OCI-LY7 (cell line): ENCODE data around the gene LCE1C. TPM values are rescaled to one million over a fixed set of nuclear protein-coding genes. Genes with fewer than 3 reads are reported as not detected.

Experiments used
- BruUV-seq: library from RNA; stranded (reverse); fragments of 400-500 nt; replicated peaks from 2 replicates; lab custom pipeline; 2021; lab: Mats Ljungman, UMichigan
- CTCF ChIA-PET: fragments of 300-600 bp; sonication (Branson Sonifier 250); formaldehyde crosslinking; loops from one replicate; lab custom pipeline; 2022; ENCODE audit warnings: antibody characterized with exemption; ENCODE audit not compliant: unreplicated experiment; lab: Charles Lee
- POLR2A ChIA-PET: fragments of 300-600 bp; sonication (Branson Sonifier 250); formaldehyde crosslinking; loops from one replicate; lab custom pipeline; 2022; ENCODE audit warnings: antibody characterized with exemption; lab: Charles Lee
- DNase-seq: peaks from one replicate; pipeline ENCODE4 v3.0.0-alpha.2; 2015; ENCODE audit warnings: low spot score
- H2AFZ ChIP-seq: fragments of 200-600 bp; sonication (generic), shearing (Covaris generic); 2 replicates; pipeline ENCODE4 v1.6.1; 2014; ENCODE audit warnings: mild to moderate bottlenecking, antibody characterized with exemption, low read length, moderate library complexity
- H3K27ac ChIP-seq: fragments of 200-600 bp; sonication (generic); 2 replicates; pipeline ENCODE4 v1.5.1; 2014; ENCODE audit warnings: mixed run types, low read depth, mild to moderate bottlenecking, moderate library complexity, low read length, inconsistent platforms; ENCODE audit not compliant: poor library complexity, severe bottlenecking
- H3K36me3 ChIP-seq: fragments of 200-600 bp; sonication (generic); 2 replicates; pipeline ENCODE4 v1.6.1; 2014; ENCODE audit warnings: mild to moderate bottlenecking, antibody characterized with exemption, low read length, moderate library complexity, mixed read lengths; ENCODE audit not compliant: insufficient read depth
- H3K4me1 ChIP-seq: fragments of 200-600 bp; sonication (generic); 2 replicates; pipeline ENCODE4 v1.5.1; 2014; ENCODE audit warnings: mild to moderate bottlenecking, low read length; ENCODE audit not compliant: insufficient read depth, poor library complexity, severe bottlenecking
- H3K4me2 ChIP-seq: fragments of 200-600 bp; sonication (generic); 2 replicates; pipeline ENCODE4 v1.6.1; 2014; ENCODE audit warnings: mild to moderate bottlenecking, low read length
- H3K4me3 ChIP-seq: fragments of 200-600 bp; sonication (generic); 2 replicates; pipeline ENCODE4 v1.5.1; 2014; ENCODE audit warnings: mild to moderate bottlenecking, low read depth, low read length; ENCODE audit not compliant: poor library complexity, severe bottlenecking
- H3K79me2 ChIP-seq: fragments of 200-600 bp; sonication (generic); 2 replicates; pipeline ENCODE4 v1.6.1; 2016; ENCODE audit warnings: low read depth, mild to moderate bottlenecking, low read length, moderate library complexity, mixed read lengths; ENCODE audit not compliant: insufficient read depth
- H3K9me2 ChIP-seq: fragments of 200-600 bp; sonication (generic); 2 replicates; pipeline ENCODE4 v1.6.1; 2016; ENCODE audit warnings: mild to moderate bottlenecking, low read length, mixed read lengths; ENCODE audit not compliant: insufficient read depth
- H3K9me3 ChIP-seq: fragments of 200-600 bp; sonication (generic); 2 replicates; pipeline ENCODE4 v1.6.1; 2014; ENCODE audit warnings: mild to moderate bottlenecking, mixed run types, low read length, mixed read lengths
- H4K20me1 ChIP-seq: fragments of 200-600 bp; sonication (generic); 2 replicates; pipeline ENCODE4 v1.6.1; 2014; ENCODE audit warnings: mild to moderate bottlenecking, antibody characterized with exemption, low read length, moderate library complexity, mixed read lengths; ENCODE audit not compliant: insufficient read depth
- EZH2phosphoT487 ChIP-seq: fragments of 200-600 bp; sonication (generic); IDR thresholded peaks from 2 replicates; pipeline ENCODE4 v1.6.1; 2018; ENCODE audit warnings: low read depth, borderline replicate concordance, mild to moderate bottlenecking, mixed run types, antibody characterized with exemption, low read length, moderate library complexity, mixed read lengths
- intact Hi-C: fragments of 100-400 bp; cut with micrococcal nuclease; formaldehyde crosslinking; loops from one replicate; pipeline ENCODE4 v1.10.0; 2022; ENCODE audit not compliant: unreplicated experiment
- total RNA-seq, 2 experiments: library from RNA; depleted of rRNA in 1 of 2; stranded (reverse); fragments of >200 nt in 1 of 2; shearing (Covaris generic) in 1 of 2; gene quantifications; 2 replicates each; pipeline ENCODE4 v1.2.3, GENCODE V29; 2014 to 2022
- TF ChIP-seq, protein P1 (sequence below): fragments of 200-600 bp; sonication (generic); conservative IDR thresholded peaks from 2 replicates; pipeline ENCODE4 v1.5.1; 2014; ENCODE audit warnings: mild to moderate bottlenecking, antibody characterized with exemption, low read length, moderate library complexity, mixed read lengths

LCE1C gene
- total RNA-seq, 2 experiments from 2014 or later = not detected

DNA sequence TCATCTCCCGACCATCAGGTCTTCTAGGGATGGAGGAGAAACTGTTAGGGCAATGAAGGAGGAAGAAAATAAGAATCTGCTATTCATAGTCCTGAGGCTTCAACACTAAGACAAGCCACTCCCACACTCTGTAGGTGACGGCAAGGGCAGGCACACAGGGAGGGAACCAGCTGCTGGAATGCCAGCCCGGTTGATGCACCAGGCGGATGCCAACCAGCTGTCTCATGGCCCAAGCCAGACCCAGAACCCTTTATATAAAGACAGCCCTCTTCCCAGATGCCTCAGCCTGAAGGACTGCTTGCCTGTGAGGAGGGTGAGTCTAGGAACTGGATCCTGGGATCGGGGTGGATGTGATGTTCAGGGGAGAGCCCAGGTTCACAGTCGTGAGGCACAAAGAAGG is 48.7 kb downstream of the LCE1C start, which contains the start of gene KPRP:
Gene KPRP (plus strand): TSS at position 279 of the 400 bp plus-strand sequence. CDS start 1,564 bp downstream, outside the sequence.
- Histone ChIP-seq H3K4me3 (no peak within 1 kb of the TSS), H3K9me2 (no peaks in the 10 kb centered on the region), H3K79me2 (no peaks in the 10 kb centered on the region), H3K9me3 (no peaks in the 10 kb centered on the region), H3K4me2 (no peak within 1 kb of the TSS), H3K27ac (no peak within 1 kb of the TSS), H4K20me1 (no peaks in the 10 kb centered on the region), H3K4me1 (no peaks in the 10 kb centered on the region), H3K36me3 (no peaks in the 10 kb centered on the region), H2AFZ (no peak within 1 kb of the TSS)
- intact Hi-C loops = no loop called here
- BruUV-seq = no TSS peak
- DNase-seq = no peak
- CTCF ChIA-PET = no interaction called here
- no peak for TF ChIP-seq EZH2phosphoT487
- TF ChIP-seq, protein P1, sequence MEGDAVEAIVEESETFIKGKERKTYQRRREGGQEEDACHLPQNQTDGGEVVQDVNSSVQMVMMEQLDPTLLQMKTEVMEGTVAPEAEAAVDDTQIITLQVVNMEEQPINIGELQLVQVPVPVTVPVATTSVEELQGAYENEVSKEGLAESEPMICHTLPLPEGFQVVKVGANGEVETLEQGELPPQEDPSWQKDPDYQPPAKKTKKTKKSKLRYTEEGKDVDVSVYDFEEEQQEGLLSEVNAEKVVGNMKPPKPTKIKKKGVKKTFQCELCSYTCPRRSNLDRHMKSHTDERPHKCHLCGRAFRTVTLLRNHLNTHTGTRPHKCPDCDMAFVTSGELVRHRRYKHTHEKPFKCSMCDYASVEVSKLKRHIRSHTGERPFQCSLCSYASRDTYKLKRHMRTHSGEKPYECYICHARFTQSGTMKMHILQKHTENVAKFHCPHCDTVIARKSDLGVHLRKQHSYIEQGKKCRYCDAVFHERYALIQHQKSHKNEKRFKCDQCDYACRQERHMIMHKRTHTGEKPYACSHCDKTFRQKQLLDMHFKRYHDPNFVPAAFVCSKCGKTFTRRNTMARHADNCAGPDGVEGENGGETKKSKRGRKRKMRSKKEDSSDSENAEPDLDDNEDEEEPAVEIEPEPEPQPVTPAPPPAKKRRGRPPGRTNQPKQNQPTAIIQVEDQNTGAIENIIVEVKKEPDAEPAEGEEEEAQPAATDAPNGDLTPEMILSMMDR = no peak
- POLR2A ChIA-PET = interaction anchor here (0.6 kb wide), 1 partner anchor 1539 kb away, joined by 3 read pairs; no protein-coding TSS in a partner anchor

DNA sequence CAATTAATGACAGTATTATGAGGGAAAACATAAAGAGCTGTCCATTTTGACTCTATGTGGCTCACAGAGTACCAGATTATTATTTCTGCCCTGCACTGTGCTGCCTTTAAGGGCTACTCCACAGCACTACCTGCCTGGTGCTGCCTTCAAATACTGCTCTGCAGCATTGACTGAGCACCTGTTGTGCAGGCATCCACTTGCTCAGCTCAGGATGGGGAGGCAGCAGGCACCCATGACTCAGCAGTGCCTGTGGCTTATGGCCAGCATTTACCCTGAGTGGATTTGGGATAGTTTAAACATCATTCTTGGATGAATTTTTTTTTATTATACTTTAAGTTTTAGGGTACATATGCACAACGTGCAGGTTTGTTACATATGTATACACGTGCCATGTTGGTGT is 49.6 kb downstream of the LCE1C start:
- Histone ChIP-seq H2AFZ (no peak overlapping the region), H3K4me1 (no peaks in the 10 kb centered on the region), H3K79me2 (no peaks in the 10 kb centered on the region), H3K27ac (no peak overlapping the region), H3K4me2 (no peak overlapping the region), H3K9me3 (no peaks in the 10 kb centered on the region), H4K20me1 (no peaks in the 10 kb centered on the region), H3K36me3 (no peaks in the 10 kb centered on the region), H3K4me3 (no peak overlapping the region), H3K9me2 (no peaks in the 10 kb centered on the region)
- POLR2A ChIA-PET = no interaction called here
- TF ChIP-seq, protein P1 = no peak
- TF ChIP-seq EZH2phosphoT487 = no peak
- CTCF ChIA-PET = interaction anchor here (0.5 kb wide), 1 partner anchor 28 kb away, joined by 5 read pairs; no protein-coding TSS in a partner anchor
- intact Hi-C loops = no loop called here
- BruUV-seq = no TSS peak
- DNase-seq = no peak

Other genes starting within 250 kb of the LCE1C start
- not detected in 2 replicates for gene LCE3E, start 239.9 kb downstream of the LCE1C start, total RNA-seq (2014; rRNA removed; shearing (Covaris generic))
- not detected in 2 replicates for gene LCE3E, start 239.9 kb downstream of the LCE1C start, total RNA-seq (2022)
- not detected in 2 replicates for gene LCE3D, start 226.1 kb downstream of the LCE1C start, total RNA-seq (2014; rRNA removed; shearing (Covaris generic))
- not detected in 2 replicates for gene LCE3D, start 226.1 kb downstream of the LCE1C start, total RNA-seq (2022)
- gene LCE3C, start 206.4 kb downstream of the LCE1C start, total RNA-seq (2014; rRNA removed; shearing (Covaris generic)) = not detected in 2 replicates
- not detected in 2 replicates for gene LCE3C, start 206.4 kb downstream of the LCE1C start, total RNA-seq (2022)
- not detected in 2 replicates for gene LCE3B, start 192.8 kb downstream of the LCE1C start, total RNA-seq (2014; rRNA removed; shearing (Covaris generic))
- gene LCE3B, start 192.8 kb downstream of the LCE1C start, total RNA-seq (2022) = not detected in 2 replicates
- gene LCE3A, start 183.5 kb downstream of the LCE1C start, total RNA-seq (2014; rRNA removed; shearing (Covaris generic)) = not detected in 2 replicates
- not detected in 2 replicates for gene LCE3A, start 183.5 kb downstream of the LCE1C start, total RNA-seq (2022)
- gene LCE2D, start 143.3 kb downstream of the LCE1C start, total RNA-seq (2014; rRNA removed; shearing (Covaris generic)) = not detected in 2 replicates
- gene LCE2D, start 143.3 kb downstream of the LCE1C start, total RNA-seq (2022) = not detected in 2 replicates
- gene LCE2C, start 131.4 kb downstream of the LCE1C start, total RNA-seq (2014; rRNA removed; shearing (Covaris generic)) = not detected in 2 replicates
- not detected in 2 replicates for gene LCE2C, start 131.4 kb downstream of the LCE1C start, total RNA-seq (2022)
- not detected in 2 replicates for gene LCE2B, start 120.5 kb downstream of the LCE1C start, total RNA-seq (2014; rRNA removed; shearing (Covaris generic))
- not detected in 2 replicates for gene LCE2B, start 120.5 kb downstream of the LCE1C start, total RNA-seq (2022)
- gene LCE2A, start 108.3 kb downstream of the LCE1C start, total RNA-seq (2014; rRNA removed; shearing (Covaris generic)) = not detected in 2 replicates
- gene LCE2A, start 108.3 kb downstream of the LCE1C start, total RNA-seq (2022) = not detected in 2 replicates
- gene LCE4A, start 98.5 kb downstream of the LCE1C start, total RNA-seq (2014; rRNA removed; shearing (Covaris generic)) = not detected in 2 replicates
- not detected in 2 replicates for gene LCE4A, start 98.5 kb downstream of the LCE1C start, total RNA-seq (2022)
- not detected in 2 replicates for gene KPRP, start 48.6 kb downstream of the LCE1C start, total RNA-seq (2014; rRNA removed; shearing (Covaris generic))
- gene KPRP, start 48.6 kb downstream of the LCE1C start, total RNA-seq (2022) = not detected in 2 replicates
- not detected in 2 replicates for gene LCE1F, start 31.5 kb downstream of the LCE1C start, total RNA-seq (2014; rRNA removed; shearing (Covaris generic))
- not detected in 2 replicates for gene LCE1F, start 31.5 kb downstream of the LCE1C start, total RNA-seq (2022)
- gene LCE1E, start 20.4 kb downstream of the LCE1C start, total RNA-seq (2014; rRNA removed; shearing (Covaris generic)) = not detected in 2 replicates
- not detected in 2 replicates for gene LCE1E, start 20.4 kb downstream of the LCE1C start, total RNA-seq (2022)
- gene LCE1D, start 9.9 kb downstream of the LCE1C start, total RNA-seq (2014; rRNA removed; shearing (Covaris generic)) = not detected in 2 replicates
- gene LCE1D, start 9.9 kb downstream of the LCE1C start, total RNA-seq (2022) = not detected in 2 replicates
- not detected in 2 replicates for gene LCE1B, start 5.3 kb upstream of the LCE1C start, total RNA-seq (2014; rRNA removed; shearing (Covaris generic))
- gene LCE1B, start 5.3 kb upstream of the LCE1C start, total RNA-seq (2022) = not detected in 2 replicates
- gene LCE1A, start 20.8 kb upstream of the LCE1C start, total RNA-seq (2014; rRNA removed; shearing (Covaris generic)) = not detected in 2 replicates
- not detected in 2 replicates for gene LCE1A, start 20.8 kb upstream of the LCE1C start, total RNA-seq (2022)
- gene LCE6A, start 36.2 kb upstream of the LCE1C start, total RNA-seq (2014; rRNA removed; shearing (Covaris generic)) = not detected in 2 replicates
- gene LCE6A, start 36.2 kb upstream of the LCE1C start, total RNA-seq (2022) = not detected in 2 replicates
- not detected in 2 replicates for gene LCE7A, start 53.3 kb upstream of the LCE1C start, total RNA-seq (2014; rRNA removed; shearing (Covaris generic))
- gene LCE7A, start 53.3 kb upstream of the LCE1C start, total RNA-seq (2022) = not detected in 2 replicates
- gene SMCP, start 71.7 kb upstream of the LCE1C start, total RNA-seq (2014; rRNA removed; shearing (Covaris generic)) = not detected in 2 replicates
- gene SMCP, start 71.7 kb upstream of the LCE1C start, total RNA-seq (2022) = not detected in 2 replicates
- gene IVL, start 101.9 kb upstream of the LCE1C start, total RNA-seq (2014; rRNA removed; shearing (Covaris generic)) = not detected in 2 replicates
- gene IVL, start 101.9 kb upstream of the LCE1C start, total RNA-seq (2022) = not detected in 2 replicates
- gene SPRR5, start 140.6 kb upstream of the LCE1C start, total RNA-seq (2014; rRNA removed; shearing (Covaris generic)) = not detected in 2 replicates
- gene SPRR5, start 140.6 kb upstream of the LCE1C start, total RNA-seq (2022) = not detected in 2 replicates
- gene SPRR4, start 164.0 kb upstream of the LCE1C start, total RNA-seq (2014; rRNA removed; shearing (Covaris generic)) = not detected in 2 replicates
- not detected in 2 replicates for gene SPRR4, start 164.0 kb upstream of the LCE1C start, total RNA-seq (2022)
- not detected in 2 replicates for gene SPRR1A, start 177.4 kb upstream of the LCE1C start, total RNA-seq (2014; rRNA removed; shearing (Covaris generic))
- gene SPRR1A, start 177.4 kb upstream of the LCE1C start, total RNA-seq (2022) = not detected in 2 replicates
- gene SPRR3, start 195.1 kb upstream of the LCE1C start, total RNA-seq (2014; rRNA removed; shearing (Covaris generic)) = not detected in 2 replicates
- gene SPRR3, start 195.1 kb upstream of the LCE1C start, total RNA-seq (2022) = not detected in 2 replicates
- not detected in 2 replicates for gene SPRR1B, start 224.6 kb upstream of the LCE1C start, total RNA-seq (2014; rRNA removed; shearing (Covaris generic))
- not detected in 2 replicates for gene SPRR1B, start 224.6 kb upstream of the LCE1C start, total RNA-seq (2022)
- not detected in 2 replicates for gene SPRR2D, start 234.5 kb upstream of the LCE1C start, total RNA-seq (2014; rRNA removed; shearing (Covaris generic))
- gene SPRR2D, start 234.5 kb upstream of the LCE1C start, total RNA-seq (2022) = not detected in 2 replicates